HG03520 (cell line): ENCODE results near the gene CETP.
A peak's percentile ranks its signal among the peaks of the same experiment; 100 is the strongest.

ENCODE experiments used
- ATAC-seq: cut with Tn5 transposase; IDR thresholded peaks from one replicate; pipeline ENCODE4 v1.9.1; 2021; ENCODE audit warnings: mild to moderate bottlenecking, moderate library complexity; ENCODE audit not compliant: unreplicated experiment

CETP gene

GRCh38 chr16:56961851-56962281 lies at the start of gene CETP:
CETP (plus strand) TSS chr16:56961950; CDS start chr16:56961980, 30 bp downstream.
- ATAC-seq = no peak

GRCh38 chr16:56912746-56913708 lies 48.7 kb upstream of the CETP start:
- ATAC-seq = no peak

DNA sequence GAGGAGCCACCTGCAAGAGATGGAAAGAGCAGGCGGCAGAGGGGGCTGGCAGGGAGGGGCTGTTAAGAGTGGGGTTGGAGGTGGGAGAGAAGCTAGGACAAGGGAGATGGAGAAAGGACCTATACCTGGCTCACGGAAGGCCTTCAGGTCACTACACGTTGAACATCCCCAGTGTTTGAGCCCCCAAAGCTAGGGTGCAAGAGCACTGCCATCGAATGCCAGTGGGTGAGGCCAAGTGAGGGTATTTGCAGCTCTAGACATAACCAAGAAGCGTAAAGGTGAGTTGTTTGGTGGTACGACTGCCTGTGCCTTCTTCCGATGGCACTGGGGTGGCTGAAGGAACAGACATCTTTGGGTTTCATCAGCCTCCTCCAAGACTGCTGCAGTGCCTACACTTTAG lies 46.9 kb upstream of the CETP start:
- ATAC-seq = no peak

DNA sequence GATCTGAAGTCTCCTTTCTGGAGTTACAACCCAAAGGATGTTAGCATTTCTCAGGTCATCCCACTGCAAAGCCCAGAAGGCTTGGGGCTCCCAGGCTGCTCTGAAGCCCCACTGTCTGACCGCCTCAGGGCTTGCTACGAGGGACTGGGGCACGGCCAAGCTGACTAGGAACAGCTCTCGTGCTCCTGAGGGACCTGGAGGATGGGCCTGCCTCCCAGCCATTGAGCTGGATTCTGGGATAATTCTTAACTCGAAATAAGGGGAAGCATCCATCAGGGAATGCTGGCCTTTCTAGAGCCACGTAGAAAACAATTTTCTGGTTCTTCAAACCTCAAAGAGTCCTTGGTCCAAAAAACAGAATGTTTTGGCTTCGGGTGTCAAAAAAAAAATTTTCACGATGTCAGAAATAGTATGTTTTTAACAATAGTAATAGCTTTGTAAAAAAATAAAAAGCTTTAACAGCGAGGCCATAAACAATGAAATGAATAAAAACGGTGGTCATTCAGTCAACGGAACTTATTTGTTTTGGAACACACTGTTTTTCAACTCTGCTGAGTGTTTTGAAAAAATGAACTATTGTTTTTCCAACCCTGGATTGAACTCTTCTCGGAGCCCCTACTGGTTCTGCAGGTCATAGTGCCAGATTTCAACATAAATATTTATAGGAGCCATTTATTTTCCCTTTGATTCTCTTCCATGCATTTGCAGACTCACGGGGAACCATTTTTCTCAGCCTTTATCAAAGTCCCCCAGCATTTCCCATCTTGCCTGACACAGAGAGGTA lies 46.2 kb upstream of the CETP start:
- no peak for ATAC-seq

- ATAC-seq = peak; percentile 61
Measured at GRCh38 chr16:56916571-56917403, 45.0 kb upstream of the CETP start.

- no peak for ATAC-seq
Measured at GRCh38 chr16:56918467-56919012, 43.2 kb upstream of the CETP start.

DNA sequence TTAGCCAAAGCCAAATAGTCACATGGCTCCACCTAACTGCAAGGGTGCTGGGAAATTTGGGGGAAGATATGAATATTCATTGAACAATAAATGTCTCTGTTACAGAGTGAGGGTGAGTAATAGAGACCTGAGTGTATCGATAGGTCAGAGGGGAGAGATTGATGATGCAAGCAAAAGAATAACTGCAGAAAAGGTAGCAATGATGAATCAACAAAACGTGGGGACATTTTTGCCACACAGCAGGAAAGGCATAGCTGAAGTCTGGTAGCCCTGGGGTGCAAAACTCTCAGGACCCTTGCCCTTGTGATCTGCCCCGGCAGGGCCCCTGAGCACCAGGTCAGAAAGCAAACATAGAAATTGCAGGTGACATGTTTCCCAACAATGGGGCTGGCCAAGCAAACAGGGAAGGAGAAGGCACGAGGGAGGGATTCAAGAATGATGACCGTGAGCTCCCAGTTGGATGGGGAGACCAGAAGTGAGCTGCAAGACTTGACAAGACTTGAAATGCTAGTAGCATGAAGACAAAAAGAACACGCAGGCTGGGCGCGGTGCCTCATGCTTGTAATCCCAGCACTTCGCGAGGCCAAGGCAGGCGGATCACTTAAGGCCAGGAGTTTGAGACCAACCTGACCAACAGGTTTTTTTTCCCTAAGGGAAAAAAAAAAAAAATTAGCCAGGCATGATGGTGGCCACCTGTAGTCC lies 42.5 kb upstream of the CETP start:
- ATAC-seq = no peak

DNA sequence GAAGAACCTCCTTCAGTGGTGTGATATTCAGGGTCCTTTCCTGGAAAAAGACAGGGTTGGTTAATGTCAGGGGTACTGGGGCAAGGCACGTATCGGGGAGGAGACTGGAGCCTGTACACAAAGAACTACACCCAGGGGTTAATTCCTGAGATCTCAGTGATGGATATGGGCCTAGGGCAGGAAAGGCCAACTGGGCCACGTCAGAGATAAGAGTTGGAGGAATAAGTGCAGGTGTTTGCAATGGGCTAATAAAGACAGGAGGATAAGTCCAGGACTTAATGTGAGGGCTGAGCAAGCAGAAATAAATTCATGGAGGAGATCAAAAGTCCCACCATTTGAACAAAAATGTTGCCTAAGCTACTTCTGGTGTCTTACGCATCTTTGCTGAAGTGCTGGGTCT lies 40.2 kb upstream of the CETP start:
- ATAC-seq = no peak

DNA sequence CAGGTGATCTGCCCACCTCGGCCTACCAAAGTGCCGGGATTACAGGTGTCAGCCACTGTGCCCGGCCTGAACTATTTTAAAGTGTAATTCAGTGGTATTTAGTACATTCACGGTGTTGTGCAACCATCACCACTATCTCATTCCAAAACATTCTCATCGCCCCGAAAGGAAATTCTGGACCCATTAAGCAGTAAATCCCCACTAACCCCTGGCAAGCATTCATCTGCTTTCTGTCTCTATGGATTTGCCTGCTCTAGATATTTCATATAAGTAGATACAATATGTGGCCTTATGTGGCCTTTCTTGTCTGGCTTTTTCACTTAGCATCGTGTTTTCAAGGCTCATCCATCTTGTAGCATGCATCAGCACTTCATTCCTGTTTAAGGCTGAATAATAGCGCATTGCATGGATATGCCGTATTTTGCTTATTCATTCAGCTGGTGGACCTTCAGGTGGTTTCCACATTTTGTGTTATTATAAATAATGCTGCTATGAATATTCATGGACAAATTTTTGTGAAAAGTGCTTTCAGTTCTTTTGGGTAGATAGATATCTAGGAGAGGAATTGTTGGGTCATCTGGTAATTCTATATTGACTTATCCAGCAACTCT lies 38.2 kb upstream of the CETP start:
- ATAC-seq = no peak

- no peak for ATAC-seq
Measured at GRCh38 chr16:56927471-56927870, 34.3 kb upstream of the CETP start.

DNA sequence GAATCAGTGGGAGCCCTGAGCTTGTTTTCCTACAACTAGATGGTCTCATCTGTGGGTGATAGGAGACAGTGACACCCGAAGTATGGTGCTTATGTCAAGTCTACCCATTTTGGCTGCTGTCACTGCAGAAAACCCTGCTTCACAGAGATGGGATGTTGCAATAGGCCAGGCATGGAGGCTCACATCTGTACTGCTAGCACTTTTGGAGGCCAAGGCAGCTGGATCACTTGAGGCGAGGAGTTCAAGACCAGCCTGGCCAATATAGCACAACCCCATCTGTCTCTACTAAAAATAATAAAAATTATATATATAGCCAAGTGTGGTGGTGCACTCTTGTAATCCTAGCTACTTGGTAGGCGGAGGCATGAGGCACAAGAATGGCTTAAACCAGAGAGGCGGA lies 32.1 kb upstream of the CETP start:
- no peak for ATAC-seq

GRCh38 chr16:56930486-56931270 lies 31.1 kb upstream of the CETP start:
- no peak for ATAC-seq

GRCh38 chr16:56931271-56931891 lies 30.4 kb upstream of the CETP start:
- peak; percentile 23 for ATAC-seq

DNA sequence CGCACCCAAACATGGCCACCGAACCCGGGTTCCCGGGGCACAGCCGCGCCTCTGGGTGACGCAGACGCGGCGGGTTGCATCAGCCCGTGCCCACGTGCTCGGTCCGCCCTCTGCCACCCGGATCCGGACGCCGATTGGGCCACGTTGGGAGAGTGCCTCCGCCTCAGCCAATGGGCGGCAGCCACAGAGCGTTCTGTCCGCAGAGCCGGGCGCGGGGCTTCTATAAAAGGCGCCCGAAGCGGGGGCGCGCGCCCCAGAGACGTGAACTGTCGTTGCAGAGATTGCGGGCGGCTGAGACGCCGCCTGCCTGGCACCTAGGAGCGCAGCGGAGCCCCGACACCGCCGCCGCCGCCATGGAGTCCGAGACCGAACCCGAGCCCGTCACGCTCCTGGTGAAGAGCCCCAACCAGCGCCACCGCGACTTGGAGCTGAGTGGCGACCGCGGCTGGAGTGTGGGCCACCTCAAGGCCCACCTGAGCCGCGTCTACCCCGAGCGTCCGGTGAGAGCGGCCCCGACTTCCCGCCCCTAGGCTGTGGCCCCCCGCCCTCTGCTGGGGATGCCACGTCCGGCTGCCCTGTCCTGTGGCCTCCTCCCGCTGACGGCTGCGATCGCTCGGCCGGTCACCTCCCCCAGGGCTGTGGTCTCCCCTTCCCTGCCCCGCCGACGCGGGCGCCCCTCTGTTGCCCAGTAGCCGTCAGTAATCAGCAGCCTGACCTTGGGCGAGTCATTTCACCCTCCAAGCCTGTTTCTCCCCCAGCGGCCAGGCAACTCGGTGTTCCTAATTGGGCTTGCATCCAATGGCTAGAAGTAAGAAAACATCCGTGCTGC lies 29.6 kb upstream of the CETP start, which contains the start of gene HERPUD1:
TSS of gene HERPUD1 (plus strand) at position 251 of the 829 bp plus-strand sequence. CDS start at position 354, 103 bp downstream.
- ATAC-seq = peak; percentile 83

DNA sequence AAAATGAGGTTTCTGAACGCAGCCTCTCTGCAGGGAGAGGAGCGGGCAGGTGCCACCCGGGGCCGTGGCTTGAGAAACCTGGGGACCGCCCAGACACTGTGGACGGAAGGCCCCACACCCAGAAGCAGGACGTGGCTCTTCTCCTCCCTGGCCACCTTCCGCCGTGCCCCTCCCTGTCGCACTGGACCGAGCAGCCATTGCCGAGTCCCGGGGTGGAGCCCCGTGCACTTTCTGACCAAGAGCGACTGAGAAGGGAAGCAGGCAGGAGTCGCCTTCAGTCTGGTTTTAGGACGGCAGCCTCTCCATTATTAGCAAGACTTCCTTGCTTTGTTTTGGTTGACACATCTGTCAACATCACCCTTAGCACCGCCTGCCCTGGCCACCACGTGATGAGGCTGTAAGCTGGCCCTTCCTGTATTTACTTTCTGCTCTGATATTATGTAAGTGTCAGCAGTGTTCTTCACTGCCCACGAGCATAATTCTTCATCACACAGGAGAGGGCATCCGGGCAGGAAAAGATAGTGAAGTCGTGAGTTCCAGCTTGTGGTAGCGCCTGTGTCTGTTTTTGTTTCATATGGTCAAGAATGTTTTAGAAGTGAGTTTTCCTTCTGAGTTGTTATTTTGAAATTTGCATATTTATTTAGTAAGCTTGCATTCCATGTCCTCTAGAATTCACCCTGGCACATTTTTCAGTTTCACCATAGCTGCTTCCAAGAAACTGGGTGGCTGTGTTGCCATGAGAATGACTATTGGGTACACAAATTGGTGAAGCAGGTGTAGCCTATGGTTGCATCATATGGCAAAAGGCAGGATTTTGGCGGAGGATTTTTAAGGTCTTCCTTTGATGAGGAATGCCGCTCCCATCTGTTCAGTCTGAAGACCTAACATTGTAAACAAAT lies 28.8 kb upstream of the CETP start:
- ATAC-seq = no peak

DNA sequence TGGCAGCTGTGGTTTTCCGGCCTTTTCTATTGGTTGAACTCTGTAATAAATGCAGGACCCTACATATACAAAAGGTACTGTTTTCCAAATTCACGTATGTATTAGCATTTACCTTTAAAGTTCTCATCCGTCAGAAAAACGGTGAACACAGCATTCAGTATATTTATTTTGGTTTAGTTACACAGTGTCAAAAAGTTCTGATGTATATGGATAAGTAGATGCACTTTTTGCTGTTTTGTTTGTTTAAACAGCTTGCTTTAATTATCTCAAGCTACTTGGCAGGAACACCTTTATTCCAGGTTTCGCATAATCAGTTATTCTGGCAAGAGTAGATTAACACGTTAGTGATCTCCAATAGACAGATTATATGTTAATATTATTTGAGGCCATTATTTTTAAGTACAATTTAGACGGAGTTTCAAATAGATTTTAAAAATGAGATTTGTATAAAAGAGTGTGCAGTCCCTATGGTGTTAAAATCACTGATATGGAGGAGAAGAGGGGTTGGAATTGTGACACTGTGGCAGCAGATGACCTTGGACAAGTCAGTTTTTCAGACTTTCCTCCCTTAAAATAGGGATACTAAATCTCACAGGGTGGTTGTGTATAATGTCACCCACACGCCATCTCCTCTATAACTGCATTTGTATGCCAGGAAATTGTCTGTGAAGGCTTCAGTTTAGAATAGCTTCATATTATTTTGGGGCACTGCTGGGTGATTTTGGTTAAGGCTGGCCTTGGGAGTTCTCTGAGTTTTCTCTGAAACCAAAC lies 27.7 kb upstream of the CETP start:
- no peak for ATAC-seq
